MM.1S (cell line): ENCODE results near the gene NUAK2.

Source experiments
- CTCF ChIP-seq: fragments of 300-600 bp; sonication (generic); IDR thresholded peaks from 2 replicates; pipeline ENCODE4 v1.5.1; 2016; ENCODE audit warnings: antibody characterized with exemption, low read length, mixed read lengths
- EZH2 ChIP-seq: fragments of 300-600 bp; sonication (generic); optimal IDR thresholded peaks from 2 replicates; pipeline ENCODE3; 2017; ENCODE audit warnings: low read depth, mild to moderate bottlenecking, antibody characterized with exemption, low read length, mixed read lengths
- EZH2phosphoT487 ChIP-seq: fragments of 300-600 bp; sonication (generic); IDR thresholded peaks from 2 replicates; pipeline ENCODE4 v1.6.1; 2018; ENCODE audit warnings: antibody characterized with exemption, low read length

GRCh38 chr1:205300149-205300548 is 21.4 kb downstream of the NUAK2 start:
- TF ChIP-seq CTCF (no peak), EZH2 (no peak), EZH2phosphoT487 (no peak)
